CD4-positive, alpha-beta T cell (primary cell): ENCODE results near the gene SLC9A8. TPM values are rescaled to one million over a fixed set of nuclear protein-coding genes. Genes with fewer than 3 reads are reported as not detected.

ENCODE experiments used
- ATAC-seq: fragments of 200-7000 bp; cut with Tn5 transposase; one replicate; pipeline ENCODE4 v1.10.0; 2022; ENCODE audit warnings: mild to moderate bottlenecking; ENCODE audit not compliant: poor library complexity
- CTCF ChIA-PET: fragments of 350-600 bp; sonication (Branson Sonifier 250); formaldehyde crosslinking; loops from one replicate; lab custom pipeline; 2021; ENCODE audit warnings: antibody characterized with exemption, inconsistent platforms; lab: Charles Lee
- POLR2A ChIA-PET: fragments of 350-600 bp; sonication (Branson Sonifier 250); formaldehyde crosslinking; loops from one replicate; lab custom pipeline; 2021; ENCODE audit warnings: antibody characterized with exemption, inconsistent platforms; lab: Charles Lee
- DNase-seq, 14 experiments: peaks; one replicate each; pipeline ENCODE4 v3.0.0-alpha.2; 2013 to 2020; ENCODE audit warnings: mixed read lengths in 2 of 14
- H3K27ac ChIP-seq, 2 donors: one replicate each; pipeline versions ENCODE4 v1.5.1 to v1.7.0; 2013; ENCODE audit warnings: low read length in 2 of 2, low read depth in 1 of 2, mild to moderate bottlenecking in 1 of 2
- H3K27me3 ChIP-seq, 2 experiments: 1 replicate in 1 of 2; 2 replicates in 1 of 2; pipeline versions ENCODE4 v1.6.1 to v1.7.0; 2013; ENCODE audit warnings: low read length in 2 of 2, control low read depth in 1 of 2, mild to moderate bottlenecking in 1 of 2, moderate library complexity in 1 of 2; ENCODE audit not compliant: insufficient read depth in 2 of 2, control insufficient read depth in 1 of 2
- H3K36me3 ChIP-seq: one replicate; pipeline ENCODE4 v1.6.1; 2013; ENCODE audit warnings: low read length, control low read depth; ENCODE audit not compliant: insufficient read depth
- H3K4me1 ChIP-seq: one replicate; pipeline ENCODE4 v1.6.1; 2013; ENCODE audit warnings: low read length, control low read depth; ENCODE audit not compliant: insufficient read depth
- H3K4me3 ChIP-seq: one replicate; pipeline ENCODE4 v1.5.1; 2013; ENCODE audit warnings: mild to moderate bottlenecking, low read length, moderate library complexity
- H3K9me3 ChIP-seq, 2 experiments: 1 replicate in 1 of 2; 2 replicates in 1 of 2; pipeline versions ENCODE4 v1.6.1 to v1.7.0; 2013; ENCODE audit warnings: low read length in 2 of 2, mild to moderate bottlenecking in 2 of 2, control low read depth in 1 of 2, moderate library complexity in 1 of 2; ENCODE audit not compliant: control insufficient read depth in 1 of 2, insufficient read depth in 1 of 2
- H3K27ac Mint-ChIP-seq: one replicate; pipeline ENCODE4 v1.8.0; 2020; ENCODE audit warnings: mixed read lengths
- H3K27me3 Mint-ChIP-seq: one replicate; pipeline ENCODE4 v1.8.0; 2021; ENCODE audit warnings: mixed read lengths
- H3K36me3 Mint-ChIP-seq: one replicate; pipeline ENCODE4 v1.8.0; 2021; ENCODE audit warnings: low read depth, mixed read lengths
- H3K4me1 Mint-ChIP-seq: one replicate; pipeline ENCODE4 v1.8.0; 2021; ENCODE audit warnings: low read depth, mixed read lengths
- H3K4me3 Mint-ChIP-seq: one replicate; pipeline ENCODE4 v1.8.0; 2020; ENCODE audit warnings: mild to moderate bottlenecking, mixed read lengths
- H3K9me3 Mint-ChIP-seq: one replicate; pipeline ENCODE4 v1.8.0; 2020; ENCODE audit warnings: mixed read lengths
- CTCF ChIP-seq: fragments of 200-600 bp; IDR thresholded peaks from one replicate; pipeline ENCODE4 v1.8.0; 2022; ENCODE audit warnings: antibody characterized with exemption, mild to moderate bottlenecking
- intact Hi-C, 2 experiments: fragments of 100-400 bp; cut with DNase I in 1 of 2; cut with micrococcal nuclease in 1 of 2; formaldehyde crosslinking; loops; one replicate each; pipeline versions ENCODE4 v1.15.1 to v1.9.0; 2023 to 2025; cut with DNase I, micrococcal nuclease
- total RNA-seq, 174 experiments: library from RNA in 2 of 174; stranded (reverse) in 2 of 174; gene quantifications; one replicate each; pipeline ENCODE4 v1.2.3 and lab custom pipeline; 2021 to 2026

SLC9A8 gene
- total RNA-seq, 2 experiments from 2014 or later, result 29.5 to 30.2 TPM

- no peak for DNase-seq
- Histone ChIP-seq H3K4me1 (no peaks in the 10 kb centered on the region), H3K4me3 (no peak overlapping the region), H3K27ac (no peak overlapping the region), H3K9me3 (no peaks in the 10 kb centered on the region), H3K36me3 (peaks cover 63% of the 10 kb centered on the region), H3K27me3 (no peaks in the 10 kb centered on the region)
- H3K27ac Mint-ChIP-seq, result peak overlapping the region; percentile 14
- H3K4me3 Mint-ChIP-seq, result no peak overlapping the region
- ATAC-seq, result no peak
- intact Hi-C loops, result no loop called here
- no peak for TF ChIP-seq CTCF
- peaks cover 75% of the 10 kb centered on the region for H3K36me3 Mint-ChIP-seq
- peaks cover 4% of the 10 kb centered on the region for H3K4me1 Mint-ChIP-seq
- ChIA-PET POLR2A (no interaction called here), CTCF (no interaction called here)
- no peaks in the 10 kb centered on the region for H3K27me3 Mint-ChIP-seq
- H3K9me3 Mint-ChIP-seq, result no peaks in the 10 kb centered on the region
These were observed 73.1 kb downstream of the SLC9A8 start for GRCh38 chr20:49885558-49886332.

GRCh38 chr20:49886571-49887213, 74.1 kb downstream of the SLC9A8 start:
- Mint-ChIP-seq H3K9me3 (no peaks in the 10 kb centered on the region), H3K27me3 (no peaks in the 10 kb centered on the region), H3K4me3 (no peak overlapping the region), H3K4me1 (peaks cover 4% of the 10 kb centered on the region), H3K36me3 (peaks cover 68% of the 10 kb centered on the region), H3K27ac (no peak overlapping the region)
- no peaks in the 10 kb centered on the region for H3K4me1 ChIP-seq
- H3K27ac ChIP-seq, result no peak overlapping the region
- ATAC-seq (no peak), DNase-seq (no peak)
- H3K36me3 ChIP-seq, result peaks cover 57% of the 10 kb centered on the region
- CTCF ChIA-PET, result interaction anchor here (0.6 kb wide), 1 partner anchor 188 kb away, joined by 3 read pairs; no protein-coding TSS in a partner anchor
- POLR2A ChIA-PET, result interaction anchor here (0.6 kb wide), 1 partner anchor 37 kb away, joined by 3 read pairs; no protein-coding TSS in a partner anchor
- no peaks in the 10 kb centered on the region for H3K9me3 ChIP-seq
- H3K4me3 ChIP-seq, result no peak overlapping the region
- intact Hi-C loops, result no loop called here
- TF ChIP-seq CTCF, result no peak
- no peaks in the 10 kb centered on the region for H3K27me3 ChIP-seq

- CTCF ChIA-PET, result interaction anchor here (0.6 to 1.7 kb wide), 6 partner anchors 9 to 346 kb away, joined by 3 to 5 read pairs (median 4); no protein-coding TSS in a partner anchor
- Histone ChIP-seq H3K27ac (no peak overlapping the region), H3K4me3 (no peak overlapping the region), H3K9me3 (no peaks in the 10 kb centered on the region), H3K27me3 (no peaks in the 10 kb centered on the region), H3K4me1 (no peaks in the 10 kb centered on the region), H3K36me3 (peaks cover 50% of the 10 kb centered on the region)
- Mint-ChIP-seq H3K36me3 (peaks cover 59% of the 10 kb centered on the region), H3K4me1 (peaks cover 4% of the 10 kb centered on the region), H3K27me3 (no peaks in the 10 kb centered on the region), H3K9me3 (no peaks in the 10 kb centered on the region), H3K27ac (no peak overlapping the region), H3K4me3 (no peak overlapping the region)
- POLR2A ChIA-PET, result interaction anchor here (0.6 kb wide), 1 partner anchor 38 kb away, joined by 3 read pairs; no protein-coding TSS in a partner anchor
- TF ChIP-seq CTCF, result no peak
- ATAC-seq (no peak), DNase-seq (no peak)
- intact Hi-C loops, result loop anchor here (1.0 to 2.0 kb wide), 3 partner anchors 41 to 553 kb away; no protein-coding TSS in a partner anchor
These were observed 74.9 kb downstream of the SLC9A8 start for GRCh38 chr20:49887251-49888211.
